ENCODE data around the gene ATXN3L.

ATXN3L gene

DNA sequence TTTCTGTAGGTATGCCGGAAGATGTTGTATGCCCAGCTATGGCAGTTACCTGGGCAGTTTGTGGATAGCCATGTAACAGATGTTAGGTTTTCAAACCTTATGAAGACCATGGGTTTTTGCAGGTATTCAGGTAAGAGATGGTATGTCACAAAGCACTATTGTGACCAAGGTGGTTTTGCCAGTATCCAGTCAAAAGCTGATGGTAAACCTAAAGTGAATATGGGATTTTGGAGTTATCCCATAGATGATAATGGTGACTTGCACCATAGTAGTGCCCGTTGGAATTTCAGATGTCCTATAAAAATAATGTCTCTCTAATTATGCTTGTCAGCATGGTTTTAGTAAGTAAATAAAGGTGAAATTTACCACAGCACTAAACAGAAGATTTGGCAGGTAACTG, at the start of gene ATXN3L:
Gene ATXN3L, minus strand, starts transcription at position 101 of the 400 bp plus-strand sequence. CDS start 119 bp downstream, outside the sequence.
- no peak for DNase-seq (ENCODE audit: low read depth)

DNA sequence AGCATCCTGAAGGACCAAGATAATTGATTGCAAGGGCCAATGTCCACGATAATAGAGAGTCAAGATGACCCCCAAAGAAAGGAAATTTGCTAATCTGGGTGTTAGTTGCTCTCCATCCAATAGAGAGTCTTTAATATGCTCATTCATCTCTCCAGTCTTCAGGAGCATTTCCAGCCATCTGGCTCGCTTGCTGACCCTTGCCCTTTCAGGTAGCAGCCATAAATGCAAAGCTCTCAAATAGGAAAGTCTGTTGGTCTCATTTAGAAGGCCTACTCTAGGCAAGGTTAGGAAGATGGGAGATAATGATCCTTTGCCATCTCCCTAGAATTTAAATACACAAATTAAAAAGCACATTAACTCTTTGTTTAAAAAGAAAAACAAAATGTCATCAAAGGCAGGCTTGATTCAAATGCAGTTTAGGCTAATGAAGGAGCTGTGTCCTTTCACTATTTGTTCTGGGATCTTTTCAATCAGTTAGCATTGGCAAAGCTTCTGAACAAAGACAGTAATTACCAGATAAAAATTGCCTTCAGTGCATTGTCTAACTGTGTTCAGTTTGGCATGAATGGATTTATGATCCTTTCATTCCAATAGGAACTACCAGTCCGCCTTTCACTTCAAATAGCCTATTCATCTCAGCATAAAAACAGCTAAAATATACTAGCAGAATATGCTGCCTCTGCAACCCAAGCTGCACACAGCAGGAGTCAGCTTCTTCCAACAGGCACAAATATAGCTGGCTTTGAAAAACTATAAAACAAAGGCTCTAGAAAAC, 49.6 kb upstream of the ATXN3L start:
- DNase-seq (ENCODE audit: low read depth) = no peak

DNA sequence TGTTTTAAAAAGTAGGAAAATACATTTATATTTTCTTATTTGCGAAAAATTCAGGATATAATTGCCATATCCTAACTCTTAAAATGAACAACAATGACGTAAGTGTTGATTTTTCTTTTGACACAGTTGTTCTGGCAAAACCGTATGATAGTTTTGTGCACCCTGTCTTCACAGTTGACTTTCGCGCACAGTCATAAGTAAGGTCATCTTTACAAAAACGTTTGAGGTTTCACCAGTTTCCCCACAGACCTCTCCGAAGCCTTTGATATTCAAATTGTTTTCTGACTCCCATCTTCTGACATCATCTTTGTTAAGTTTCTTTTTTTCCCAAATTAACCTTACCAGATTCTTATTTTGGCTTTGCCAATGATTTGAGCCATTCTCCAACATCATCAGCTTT, 48.1 kb upstream of the ATXN3L start:
- no peak for DNase-seq (ENCODE audit: low read depth)

DNA sequence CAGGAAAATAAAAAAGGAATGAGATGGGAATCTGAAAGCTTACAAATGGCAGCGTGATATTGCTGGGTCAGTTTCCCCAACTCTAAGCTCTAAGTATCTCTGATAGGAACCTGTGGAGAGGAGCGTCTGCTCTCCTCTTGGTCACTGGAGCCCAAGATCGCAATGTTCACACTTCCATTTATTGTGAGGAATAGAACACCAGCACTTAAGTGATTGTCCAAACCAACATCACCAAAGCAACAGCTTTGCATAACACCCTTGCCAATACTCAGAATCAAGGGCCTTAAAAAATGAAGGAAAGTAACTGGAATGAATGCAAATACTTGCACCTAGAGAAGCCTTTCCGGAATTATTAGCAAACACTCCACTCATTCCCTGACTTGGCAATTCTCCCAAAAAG, 46.8 kb upstream of the ATXN3L start:
- DNase-seq (ENCODE audit: low read depth) = no peak

DNA sequence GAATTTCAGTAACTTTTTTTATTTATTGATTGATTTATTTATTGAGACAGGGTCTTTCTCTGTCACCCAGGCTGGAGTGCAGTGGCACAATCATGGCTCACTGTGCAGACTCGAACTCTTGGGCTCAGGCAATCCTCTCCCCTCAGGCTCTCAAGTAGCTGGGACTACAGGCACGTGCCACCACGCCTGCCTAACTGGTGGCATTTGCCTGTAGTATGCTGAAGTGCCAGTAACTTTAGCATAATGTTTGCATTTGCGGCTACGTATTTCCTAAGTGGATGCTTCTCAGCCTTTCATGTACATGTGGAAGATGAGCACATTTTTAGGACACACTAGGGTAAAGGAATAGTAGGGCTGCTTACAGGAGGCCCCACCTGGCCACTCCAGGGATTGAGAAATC, 45.3 kb upstream of the ATXN3L start:
- DNase-seq (ENCODE audit: low read depth) = no peak

DNA sequence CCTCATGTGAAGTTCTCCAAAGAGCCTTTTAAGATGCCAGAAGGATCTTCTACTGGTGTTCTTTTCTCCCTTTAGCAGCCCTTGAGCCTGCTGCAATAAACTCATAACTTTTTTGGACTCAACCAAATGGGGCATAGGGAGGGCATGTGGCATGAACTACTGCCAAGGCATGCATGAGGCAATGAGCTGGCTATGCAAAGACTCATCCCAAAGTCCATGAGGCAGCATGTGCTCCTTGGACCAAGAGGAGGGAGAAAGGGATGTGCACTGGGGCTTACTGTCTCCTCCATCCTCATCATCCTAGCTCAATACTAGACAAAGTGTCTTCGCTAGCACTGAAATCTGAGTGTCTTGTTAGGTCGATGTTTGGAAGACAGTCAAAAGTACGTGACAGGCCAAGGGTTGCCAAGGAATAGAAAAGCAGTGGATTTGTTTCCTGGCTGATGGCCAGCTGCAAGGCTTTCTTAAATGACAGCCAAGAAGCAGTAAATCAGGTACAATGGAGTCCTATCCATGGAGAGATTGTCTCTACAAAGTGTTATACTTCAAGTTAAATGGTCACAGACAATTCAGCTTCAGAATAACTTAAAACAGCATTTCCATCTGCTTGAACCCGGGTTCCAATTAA, 44.5 kb upstream of the ATXN3L start:
- peak; percentile 35 for DNase-seq (ENCODE audit: low read depth)

DNA sequence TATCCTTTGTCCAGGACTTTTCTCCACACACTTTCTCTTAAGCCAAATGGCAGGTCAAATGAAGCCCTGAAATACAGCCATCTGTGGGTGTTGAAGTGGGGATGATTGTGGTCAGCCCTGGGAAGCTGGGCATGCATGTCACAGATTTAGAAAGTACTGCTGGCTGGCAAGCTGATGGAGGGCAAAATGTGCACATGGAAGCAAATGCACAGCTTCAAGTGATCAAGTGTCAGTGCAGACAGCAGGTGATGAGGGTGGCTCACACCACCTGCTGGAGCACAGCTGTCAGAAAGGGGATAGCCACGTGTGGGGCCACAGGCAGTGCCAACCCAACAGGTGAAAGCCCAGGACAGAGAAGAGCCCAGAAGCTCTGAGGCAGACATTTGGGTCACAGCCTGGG, 40.3 kb upstream of the ATXN3L start:
- no peak for DNase-seq (ENCODE audit: low read depth)

DNA sequence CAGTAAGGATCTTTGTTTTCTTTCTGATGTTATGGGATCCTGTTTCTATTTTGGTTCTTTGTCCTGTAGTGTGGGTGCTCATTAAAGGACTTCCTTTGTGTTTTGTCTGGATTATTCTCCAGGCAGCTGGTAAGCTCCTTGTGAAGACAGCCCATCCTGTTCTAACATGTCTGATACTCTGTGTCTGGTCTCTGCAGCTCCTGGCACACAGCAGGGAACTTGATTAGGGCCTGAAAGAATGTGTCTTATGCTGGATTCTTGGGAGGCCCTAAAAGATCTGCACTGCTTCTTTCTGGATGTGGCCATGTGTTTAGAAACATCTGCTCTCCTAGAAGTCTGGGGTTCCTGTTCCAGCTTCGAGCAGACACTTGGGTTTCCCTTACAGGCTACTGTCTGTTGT, 38.1 kb upstream of the ATXN3L start:
- no peak for DNase-seq (ENCODE audit: low read depth)

DNA sequence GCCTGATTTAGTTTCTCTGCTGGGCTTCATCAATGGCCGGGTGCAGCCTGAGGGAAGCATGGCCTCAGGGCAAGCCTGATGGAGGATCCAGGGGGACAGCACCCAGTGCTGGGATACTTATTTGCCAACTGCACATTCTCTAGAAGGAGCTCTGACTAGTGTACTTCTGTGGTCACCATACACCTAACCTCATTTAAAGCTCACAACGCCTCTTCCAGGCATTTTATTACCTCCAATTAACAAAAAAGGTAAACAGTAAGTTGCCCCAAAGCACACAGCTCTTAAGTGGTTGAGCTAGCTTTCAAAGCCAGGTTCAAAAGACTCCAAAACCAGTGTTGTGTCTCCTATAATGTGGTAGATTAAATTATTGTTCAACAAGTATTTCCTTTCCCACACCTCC, 26.8 kb upstream of the ATXN3L start:
- DNase-seq (ENCODE audit: low read depth) = no peak

DNA sequence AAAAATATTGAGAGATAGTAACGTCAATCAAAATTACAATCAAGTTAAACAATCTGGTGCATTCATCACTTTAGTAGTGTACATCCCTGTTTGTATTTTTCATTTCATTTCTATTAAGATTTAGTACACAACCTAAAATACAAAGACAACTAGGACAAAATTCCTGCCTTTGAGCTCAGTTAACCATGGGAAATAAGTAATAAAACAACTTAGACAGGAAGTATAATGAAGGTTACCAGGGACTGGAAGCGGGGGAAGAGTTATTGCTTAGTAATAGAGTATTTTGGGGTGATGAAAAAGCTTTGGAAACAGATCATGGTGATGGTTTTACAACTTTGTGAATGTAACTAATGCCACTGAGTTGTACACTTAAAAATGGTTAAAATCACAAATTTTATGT, 25.6 kb upstream of the ATXN3L start:
- DNase-seq (ENCODE audit: low read depth) = no peak

DNA sequence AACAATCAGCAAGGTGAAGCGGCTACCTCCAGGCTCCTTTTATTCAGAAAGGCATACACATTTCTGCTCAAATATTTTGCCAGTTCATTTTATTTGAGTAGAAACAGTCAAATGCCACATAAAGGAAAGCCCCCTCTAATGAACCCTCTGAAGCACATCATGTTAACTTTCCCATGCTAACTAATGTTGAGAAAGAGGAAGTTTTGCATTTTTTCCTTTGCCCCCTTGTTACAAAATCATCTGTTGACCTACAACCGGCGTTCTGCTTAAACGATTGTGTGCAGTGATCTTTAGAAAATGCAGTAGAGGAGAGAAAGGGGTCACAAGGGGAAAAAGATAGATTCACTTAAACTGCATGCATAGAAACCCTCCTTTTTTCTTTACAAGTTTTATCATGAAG, 25.2 kb upstream of the ATXN3L start:
- DNase-seq (ENCODE audit: low read depth) = no peak

DNA sequence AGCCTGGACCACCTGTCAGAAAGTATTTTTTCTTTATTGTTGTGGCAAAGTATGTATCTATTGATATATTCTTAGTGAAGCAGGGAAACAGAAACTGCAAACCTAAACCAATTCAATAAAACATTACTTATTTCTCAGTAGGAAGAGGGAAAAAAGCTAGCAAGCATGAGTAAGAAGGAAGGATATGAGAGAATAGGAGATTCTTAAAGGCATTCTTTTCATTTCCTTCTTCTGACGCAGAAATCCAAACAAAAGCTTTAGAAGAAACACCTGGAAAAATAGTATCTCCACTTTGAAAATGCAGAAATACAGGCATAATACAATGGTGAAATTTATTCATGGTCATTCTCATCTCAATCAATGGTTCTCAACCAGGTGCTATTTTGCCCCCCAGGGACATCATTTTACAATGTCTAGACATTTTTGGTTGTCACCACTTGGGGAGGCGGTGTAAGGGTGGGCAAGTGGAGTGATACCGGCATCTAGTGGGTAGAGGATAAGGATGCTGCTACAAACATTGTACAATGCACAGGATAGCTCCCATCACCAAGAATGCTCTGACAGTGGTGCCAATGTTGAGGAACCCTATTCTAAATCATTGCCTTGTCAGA, 21.7 kb upstream of the ATXN3L start:
- no peak for DNase-seq (ENCODE audit: low read depth)

DNA sequence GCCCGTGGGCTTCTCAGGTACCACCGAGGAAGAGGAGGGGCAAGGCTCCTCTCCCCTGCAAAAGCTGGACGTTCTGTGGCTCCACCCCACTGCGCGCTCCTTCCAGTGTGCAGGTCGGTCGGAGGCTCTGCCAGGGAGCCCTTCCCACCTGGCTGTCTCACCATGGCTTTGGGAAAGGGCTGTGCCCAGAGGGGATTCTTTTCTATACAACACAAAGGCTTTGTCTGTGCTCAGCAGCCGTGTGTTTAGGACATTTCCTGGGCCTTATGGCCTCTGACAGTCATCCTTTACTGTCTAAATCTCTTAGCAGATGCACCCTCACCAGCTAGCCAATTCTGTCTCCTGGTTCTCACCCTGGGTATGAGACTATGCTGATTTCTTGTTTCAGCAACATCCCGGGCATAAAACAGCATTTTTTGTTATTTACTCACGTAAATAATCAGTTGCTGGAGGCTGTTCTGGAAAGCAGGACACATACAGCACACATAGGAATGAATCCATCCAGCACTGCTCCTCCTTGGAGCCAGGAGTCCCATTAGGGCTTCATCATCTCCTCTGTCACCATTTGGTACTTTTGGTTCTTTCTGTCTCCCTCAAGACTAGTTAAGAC, 20.4 kb upstream of the ATXN3L start:
- DNase-seq (ENCODE audit: low read depth) = no peak

DNA sequence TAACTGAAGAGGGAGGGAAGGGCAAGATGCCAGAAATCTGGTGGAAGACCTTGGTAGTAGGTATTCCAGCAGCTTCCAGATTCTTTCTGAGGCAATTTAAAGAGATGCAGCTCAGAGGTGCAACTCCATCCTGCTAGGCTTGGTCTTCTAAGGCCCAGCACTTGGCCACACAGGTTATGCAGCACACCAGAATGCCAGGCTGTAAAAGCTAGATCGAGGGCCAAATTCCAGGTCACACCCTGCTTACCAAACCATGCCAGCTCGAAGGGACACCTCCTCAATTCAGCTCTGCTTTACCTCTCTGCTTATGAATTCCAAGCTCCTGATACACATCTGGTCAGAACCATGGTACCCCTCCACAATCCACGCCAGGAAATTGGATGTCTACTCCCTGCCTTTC, 19.8 kb upstream of the ATXN3L start:
- DNase-seq (ENCODE audit: low read depth) = no peak

DNA sequence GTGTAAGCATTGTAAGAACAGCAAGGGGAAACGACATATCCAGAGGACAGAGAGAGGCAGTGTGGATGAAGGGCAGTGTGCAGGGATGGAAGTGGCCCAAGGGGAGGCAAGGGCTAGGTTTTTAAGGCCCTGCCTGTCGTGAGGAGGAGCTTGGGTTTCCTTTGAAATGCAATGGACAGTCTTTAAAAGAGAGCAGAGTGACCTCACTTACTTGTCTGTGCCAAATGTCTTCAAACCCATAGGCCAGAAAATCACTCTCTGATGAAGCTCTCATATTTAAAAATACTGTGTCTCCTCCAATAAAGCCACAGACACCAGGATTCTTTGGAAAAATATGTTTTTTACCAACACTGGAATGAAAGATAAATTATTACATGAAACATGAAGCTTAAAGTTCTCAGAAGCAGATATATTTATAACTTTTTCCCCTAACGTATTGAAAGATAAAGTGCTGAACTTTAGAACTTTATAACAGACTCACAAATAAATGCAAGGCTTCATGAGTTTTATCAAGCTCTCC, 19.2 kb upstream of the ATXN3L start:
- no peak for DNase-seq (ENCODE audit: low read depth)

DNA sequence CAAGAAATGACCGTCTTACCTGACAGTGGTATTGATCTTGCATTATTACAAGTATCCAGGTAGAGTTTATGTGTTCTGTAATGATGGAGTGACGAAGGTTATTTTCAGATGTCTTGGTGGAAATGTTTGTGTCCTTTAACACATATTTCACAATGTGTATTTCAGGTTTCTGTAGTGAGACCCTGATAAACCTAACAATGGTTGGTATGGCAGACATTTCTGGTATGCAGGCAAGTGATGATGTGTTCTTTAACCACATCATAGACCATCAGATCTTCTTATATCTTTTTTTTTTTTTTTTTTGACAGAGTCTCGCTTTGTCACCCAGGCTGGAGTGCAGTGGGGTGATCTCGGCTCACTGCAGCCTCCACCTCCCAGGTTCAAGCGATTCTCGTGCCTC, 14.6 kb upstream of the ATXN3L start:
- no peak for DNase-seq (ENCODE audit: low read depth)

DNA sequence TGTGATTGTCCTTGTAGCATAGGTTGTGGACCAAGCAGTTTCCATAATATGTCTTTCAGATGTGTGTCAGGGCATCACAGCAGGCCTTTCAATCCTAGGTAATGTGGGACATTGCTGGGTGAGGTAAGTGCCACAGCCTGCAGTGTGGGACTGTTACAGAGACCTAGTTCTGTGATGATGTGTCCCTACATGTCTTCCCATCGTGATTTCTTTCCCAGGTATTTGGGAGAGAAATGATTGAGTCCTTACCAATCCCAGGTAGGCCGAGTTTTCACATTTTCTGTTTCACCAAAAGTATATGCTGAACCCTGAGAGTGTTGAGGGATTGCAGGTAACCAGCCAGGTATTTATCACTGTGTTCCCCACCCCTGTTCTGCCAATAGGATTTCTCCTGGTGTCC, 10.6 kb upstream of the ATXN3L start:
- DNase-seq (ENCODE audit: low read depth) = no peak

DNA sequence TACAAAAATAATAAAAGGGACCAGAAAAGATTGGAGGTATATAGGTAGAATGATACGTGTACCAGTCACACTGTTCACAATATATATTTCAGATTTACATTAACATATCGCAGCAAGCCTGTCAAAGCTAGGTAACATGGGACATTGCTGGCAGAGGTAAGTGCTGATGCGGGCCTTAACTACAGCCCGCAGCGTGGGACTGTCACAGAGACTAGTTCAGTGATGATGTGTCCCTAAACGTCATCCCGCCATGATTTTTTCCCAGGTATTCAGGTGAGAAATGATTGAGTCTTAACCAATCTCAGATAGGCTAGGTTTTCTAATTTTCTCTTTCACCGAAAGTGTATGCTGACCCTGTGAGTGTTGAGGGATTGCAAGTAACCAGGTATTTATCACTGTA, 7.8 kb upstream of the ATXN3L start:
- DNase-seq (ENCODE audit: low read depth) = no peak

DNA sequence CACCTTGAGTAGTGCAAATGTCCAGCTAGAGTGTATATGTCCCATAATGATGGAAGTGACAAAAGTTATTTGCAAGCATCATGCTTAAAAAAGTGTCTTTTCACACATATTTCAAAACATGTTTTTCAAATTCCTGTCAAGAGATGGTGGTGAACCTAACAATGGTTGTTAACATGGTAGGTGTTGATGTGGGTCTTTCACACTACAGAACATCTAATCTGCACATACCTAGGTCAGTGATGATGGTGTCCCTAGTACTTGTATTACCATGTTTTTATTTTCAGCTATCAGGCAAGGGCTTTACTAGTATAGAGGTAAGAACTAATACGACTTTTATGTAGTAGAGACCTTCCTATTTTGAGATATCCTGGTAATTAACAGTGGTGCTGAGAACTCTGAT, 3.4 kb upstream of the ATXN3L start:
- DNase-seq (ENCODE audit: low read depth) = no peak

DNA sequence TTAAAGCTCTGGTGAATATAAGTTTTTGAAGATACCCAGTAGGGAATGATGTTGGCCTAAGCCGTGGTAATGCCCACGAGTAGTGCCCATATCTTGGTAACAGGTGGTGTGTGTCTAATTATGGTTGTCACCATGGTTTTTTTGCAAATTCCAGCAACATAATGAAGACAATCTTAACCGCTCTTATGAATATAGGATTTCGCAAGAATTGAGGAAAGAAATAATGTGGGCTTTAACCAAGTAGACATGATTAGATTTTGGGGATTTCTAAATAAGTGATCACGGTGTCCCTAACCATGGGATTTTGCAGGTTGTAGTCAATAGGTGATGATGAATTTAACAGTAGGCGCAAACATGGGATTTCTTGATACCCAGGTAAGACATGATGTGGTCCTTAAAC, 2.5 kb downstream of the ATXN3L start:
- no peak for DNase-seq (ENCODE audit: low read depth)

DNA sequence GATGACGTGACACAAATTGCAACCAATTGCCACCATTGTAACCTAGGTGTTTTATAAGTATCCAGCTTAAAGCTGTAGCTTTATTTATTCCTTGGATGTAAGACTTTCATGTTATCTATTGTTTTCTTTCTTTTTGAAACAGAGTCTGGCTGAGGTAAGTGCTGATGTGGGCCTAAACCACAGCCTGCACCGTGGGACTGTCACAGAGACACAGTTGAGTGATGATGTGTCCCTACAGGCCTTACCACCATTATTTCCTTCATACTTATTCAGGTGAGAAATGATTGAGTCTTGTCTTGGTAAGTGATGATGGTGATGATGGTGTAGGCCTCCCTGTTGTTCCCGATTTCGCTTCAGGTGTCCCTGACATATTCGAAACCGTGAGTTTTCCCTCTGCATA, 8.3 kb downstream of the ATXN3L start:
- DNase-seq (ENCODE audit: low read depth) = no peak

DNA sequence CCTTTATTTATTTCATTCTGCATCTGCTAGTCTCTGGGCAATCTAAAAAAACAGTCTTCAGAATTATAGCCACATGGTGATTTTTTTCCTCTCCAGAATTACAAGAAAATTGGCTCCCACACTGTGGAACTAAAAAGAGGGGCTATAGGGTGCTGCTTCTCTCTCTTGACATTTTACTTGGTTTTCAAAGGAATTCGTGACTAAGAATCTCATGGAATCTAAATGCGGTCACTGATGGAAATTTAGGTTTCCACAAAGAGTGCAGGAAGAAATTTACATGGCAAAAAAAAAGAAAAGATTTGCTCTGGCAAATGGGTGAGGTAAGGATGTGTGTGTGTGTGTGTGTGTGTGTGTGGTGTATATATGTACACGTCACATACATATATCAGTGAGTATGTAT, 10.2 kb downstream of the ATXN3L start:
- peak; percentile 8 for DNase-seq (ENCODE audit: low read depth)

DNA sequence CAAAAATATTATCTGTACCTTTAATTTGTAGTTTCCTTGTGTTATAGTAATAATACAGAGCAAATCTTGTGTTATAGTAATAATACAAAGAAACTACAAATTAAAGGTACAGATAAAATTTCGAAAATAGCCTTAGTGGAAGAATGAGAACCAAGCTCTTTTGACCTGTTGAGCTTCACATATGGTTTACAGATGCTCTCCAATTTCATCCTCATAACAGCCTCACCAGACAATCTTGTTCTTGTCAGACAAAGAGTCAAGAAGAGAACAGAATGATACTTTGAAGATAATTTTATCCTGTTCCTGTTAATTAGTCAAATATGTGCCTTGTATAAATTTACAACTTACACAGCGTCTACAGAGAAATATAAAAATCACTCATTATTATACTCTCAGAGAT, 12.8 kb downstream of the ATXN3L start:
- no peak for DNase-seq (ENCODE audit: low read depth)

Measured in stromal cell of bone marrow (primary cell).